K562 (cell line): ENCODE results near the gene DND1. TPM values are rescaled to one million over a fixed set of nuclear protein-coding genes. Genes with fewer than 3 reads are reported as not detected.

Experiments used
- ATF7 ChIP-seq: fragments of 450-650 bp; IDR thresholded peaks from 2 replicates; pipeline ENCODE4 v1.7.1; 2014; ENCODE audit warnings: mild to moderate bottlenecking, moderate library complexity
- BMI1 ChIP-seq: fragments of 150-350 bp; IDR thresholded peaks from 2 replicates; pipeline ENCODE4 v1.6.1; 2014; ENCODE audit warnings: low read length
- ESRRB ChIP-seq: fragments of 250-450 bp; sonication (Bioruptor Pico); IDR thresholded peaks from 2 replicates; pipeline ENCODE4 v1.5.0; 2020; ENCODE audit warnings: mild to moderate bottlenecking, moderate library complexity, borderline replicate concordance
- FOSL1 ChIP-seq: fragments of 200-800 bp; sonication (Bioruptor generic); conservative IDR thresholded peaks from 2 replicates; pipeline ENCODE4 v1.6.1; 2016; ENCODE audit warnings: missing genetic modification characterization, missing compliant biosample characterization
- HDAC1 ChIP-seq, 2 experiments: fragments of 450-650 bp; IDR thresholded peaks; 2 replicates each; pipeline ENCODE4 v1.6.1; 2016 to 2017; ENCODE audit warnings: inconsistent platforms in 1 of 2, mild to moderate bottlenecking in 1 of 2, moderate library complexity in 1 of 2
- MCM2 ChIP-seq: fragments of 450-650 bp; IDR thresholded peaks from 2 replicates; pipeline ENCODE4 v1.6.1; 2017; ENCODE audit warnings: low read depth, mild to moderate bottlenecking
- NRF1 ChIP-seq, 2 experiments: fragments of 450-650 bp; IDR thresholded peaks in 1 of 2; conservative IDR thresholded peaks in 1 of 2; 2 replicates each; pipeline ENCODE4 v1.6.1; 2014; ENCODE audit warnings: mild to moderate bottlenecking in 2 of 2
- RCOR1 ChIP-seq, 2 experiments: IDR thresholded peaks; 2 replicates each; pipeline ENCODE4 v1.6.1; 2012; ENCODE audit warnings: low read depth in 2 of 2, low read length in 2 of 2, borderline replicate concordance in 1 of 2, improper control_type of control experiment in 1 of 2
- SAP30 ChIP-seq: fragments of 200-600 bp; sonication (generic); IDR thresholded peaks from 2 replicates; pipeline ENCODE4 v1.6.1; 2012; ENCODE audit warnings: borderline replicate concordance, low read depth, mild to moderate bottlenecking, moderate library complexity, low read length, control low read depth, inconsistent platforms; ENCODE audit not compliant: insufficient read depth, poor library complexity, severe bottlenecking
- SMAD2 ChIP-seq: fragments of 150-350 bp; IDR thresholded peaks from 2 replicates; pipeline ENCODE4 v1.6.1; 2014; ENCODE audit warnings: low read depth, mild to moderate bottlenecking, low read length
- TRIM28 ChIP-seq: fragments of 450-650 bp; IDR thresholded peaks from 2 replicates; pipeline ENCODE4 v1.6.1; 2017
- ZNF184 ChIP-seq: sonication (generic); formaldehyde crosslinking; IDR thresholded peaks from 2 replicates; pipeline ENCODE4 v1.5.0; 2020; ENCODE audit warnings: missing genetic modification reagents
- polyA plus RNA-seq, 8 experiments: library from polyadenylated mRNA; depleted of rRNA in 4 of 8; stranded (reverse) in 5 of 8; unstranded in 3 of 8; fragments of >200 nt; fragmentation: Nextera tagmentation in 2 of 8; fragmentation: Illumina TruSeq in 1 of 8; extraction: Ambion mirVana in 2 of 8; extraction: Trizol in 1 of 8; gene quantifications; 2 replicates each; pipeline versions ENCODE4 v1.2.1 to v1.2.3, GENCODE V29; 2011 to 2014; ENCODE audit warnings: inconsistent platforms in 1 of 8, missing spikeins in 1 of 8
- total RNA-seq, 7 experiments: library from RNA; depleted of rRNA in 6 of 7; stranded (reverse); fragments of >200 nt in 6 of 7; fragmentation: Illumina TruSeq in 2 of 7; extraction: Trizol in 2 of 7; gene quantifications; 2 replicates each; pipeline versions ENCODE4 v1.2.1 to v1.2.3, GENCODE V29; 2011 to 2021; ENCODE audit warnings: low replicate concordance in 1 of 7
- TF ChIP-seq, protein P1 (sequence below): fragments of 250-450 bp; sonication (Bioruptor Pico); IDR thresholded peaks from 2 replicates; pipeline ENCODE4 v1.4.0; 2020
- TF ChIP-seq, protein P2 (sequence below): fragments of 450-650 bp; IDR thresholded peaks from 2 replicates; pipeline ENCODE4 v1.6.1; 2018; ENCODE audit not compliant: partially characterized antibody
- TF ChIP-seq, protein P3 (sequence below): fragments of 250-450 bp; sonication (Bioruptor Pico); IDR thresholded peaks from 2 replicates; pipeline ENCODE4 v1.5.0; 2021; ENCODE audit warnings: mild to moderate bottlenecking, moderate library complexity
- TF ChIP-seq, protein P4 (sequence below): fragments of 450-650 bp; formaldehyde crosslinking; IDR thresholded peaks from 2 replicates; pipeline ENCODE4 v1.4.0; 2022; ENCODE audit warnings: missing genetic modification characterization

The DND1 gene
- total and polyA plus RNA-seq, 9 of the 15 experiments (the other 6 are each of a cell fraction or from before 2014, with no cell fraction given): 0.37 to 2.0 (median 0.90) TPM; not detected in 3

DNA sequence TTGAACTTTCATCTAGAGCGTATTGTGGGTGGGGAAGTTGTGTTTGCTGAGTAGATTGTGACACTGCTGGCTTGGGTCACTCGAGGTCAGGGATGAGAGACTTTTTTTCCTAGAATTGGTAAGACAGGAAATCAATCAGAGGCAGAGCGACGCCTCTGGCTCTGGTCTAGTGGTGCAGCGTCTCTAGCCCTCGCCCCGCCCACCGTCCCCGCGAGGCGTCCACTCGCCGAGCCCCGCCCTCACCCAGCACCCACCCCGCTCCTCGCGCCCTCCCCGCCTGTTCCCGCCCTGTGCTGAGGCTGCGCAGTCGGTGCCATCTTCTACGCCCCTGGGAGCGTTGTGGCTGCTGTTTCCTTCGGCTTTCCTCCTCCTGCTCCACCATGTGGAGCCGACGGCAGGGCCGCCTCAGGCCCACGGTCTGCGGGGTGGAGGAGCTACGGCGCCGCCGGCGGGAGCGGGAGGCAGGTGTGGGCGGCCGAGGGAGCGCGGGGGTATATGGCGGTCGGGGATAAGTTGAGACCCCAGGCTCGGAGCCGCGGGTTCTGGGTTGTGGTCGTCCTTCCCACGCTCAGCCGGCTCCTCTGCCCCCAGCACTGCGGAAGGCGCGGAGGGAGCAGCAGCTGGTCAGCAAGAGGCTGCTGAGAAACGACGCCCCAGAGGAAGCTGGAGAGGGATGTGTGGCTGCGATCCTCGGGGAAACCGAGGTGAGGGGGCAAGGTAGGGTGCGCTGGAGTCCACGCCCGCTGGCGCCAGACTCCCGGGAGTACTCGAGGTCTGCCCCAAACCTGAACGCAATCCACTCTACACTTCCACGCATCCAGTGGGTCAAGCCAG lies 34.0 kb downstream of the DND1 start, which contains the start of gene TMCO6 (continued):
- TF ChIP-seq, protein P1, sequence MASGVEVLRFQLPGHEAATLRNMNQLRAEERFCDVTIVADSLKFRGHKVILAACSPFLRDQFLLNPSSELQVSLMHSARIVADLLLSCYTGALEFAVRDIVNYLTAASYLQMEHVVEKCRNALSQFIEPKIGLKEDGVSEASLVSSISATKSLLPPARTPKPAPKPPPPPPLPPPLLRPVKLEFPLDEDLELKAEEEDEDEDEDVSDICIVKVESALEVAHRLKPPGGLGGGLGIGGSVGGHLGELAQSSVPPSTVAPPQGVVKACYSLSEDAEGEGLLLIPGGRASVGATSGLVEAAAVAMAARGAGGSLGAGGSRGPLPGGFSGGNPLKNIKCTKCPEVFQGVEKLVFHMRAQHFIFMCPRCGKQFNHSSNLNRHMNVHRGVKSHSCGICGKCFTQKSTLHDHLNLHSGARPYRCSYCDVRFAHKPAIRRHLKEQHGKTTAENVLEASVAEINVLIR (CRISPR knock-in tag): no peak
- TF ChIP-seq SMAD2 (no peak), HDAC1 (IDR thresholded peaks at IDR 0.05) (peak in 1 of 2 experiments; percentile 85; a peak in 2 of 4 replicates), ZNF184 (CRISPR knock-in tag) (no peak), ATF7 (peak; percentile 82), ESRRB (CRISPR knock-in tag) (no peak), SAP30 (peak; percentile 74), MCM2 (no peak), NRF1 (conservative IDR thresholded peaks at IDR 0.05 in 1 of 2, IDR thresholded peaks at IDR 0.05 in 1 of 2) (peak; percentile 92 to 93), BMI1 (peak; percentile 17; the same call in 1 of the 2 replicates), TRIM28 (no peak; the same call in 1 of the 2 replicates), FOSL1 (tag) (0 out of 2 replicates have a peak, but pooled peaks have one; percentile 43), RCOR1 (IDR thresholded peaks at IDR 0.05; ENCODE audit: borderline replicate concordance in 1 of 2, low read depth in 2 of 2, low read length in 2 of 2) (peak in 1 of 2 experiments; percentile 86; a peak in 2 of 4 replicates)
- TF ChIP-seq, protein P2, sequence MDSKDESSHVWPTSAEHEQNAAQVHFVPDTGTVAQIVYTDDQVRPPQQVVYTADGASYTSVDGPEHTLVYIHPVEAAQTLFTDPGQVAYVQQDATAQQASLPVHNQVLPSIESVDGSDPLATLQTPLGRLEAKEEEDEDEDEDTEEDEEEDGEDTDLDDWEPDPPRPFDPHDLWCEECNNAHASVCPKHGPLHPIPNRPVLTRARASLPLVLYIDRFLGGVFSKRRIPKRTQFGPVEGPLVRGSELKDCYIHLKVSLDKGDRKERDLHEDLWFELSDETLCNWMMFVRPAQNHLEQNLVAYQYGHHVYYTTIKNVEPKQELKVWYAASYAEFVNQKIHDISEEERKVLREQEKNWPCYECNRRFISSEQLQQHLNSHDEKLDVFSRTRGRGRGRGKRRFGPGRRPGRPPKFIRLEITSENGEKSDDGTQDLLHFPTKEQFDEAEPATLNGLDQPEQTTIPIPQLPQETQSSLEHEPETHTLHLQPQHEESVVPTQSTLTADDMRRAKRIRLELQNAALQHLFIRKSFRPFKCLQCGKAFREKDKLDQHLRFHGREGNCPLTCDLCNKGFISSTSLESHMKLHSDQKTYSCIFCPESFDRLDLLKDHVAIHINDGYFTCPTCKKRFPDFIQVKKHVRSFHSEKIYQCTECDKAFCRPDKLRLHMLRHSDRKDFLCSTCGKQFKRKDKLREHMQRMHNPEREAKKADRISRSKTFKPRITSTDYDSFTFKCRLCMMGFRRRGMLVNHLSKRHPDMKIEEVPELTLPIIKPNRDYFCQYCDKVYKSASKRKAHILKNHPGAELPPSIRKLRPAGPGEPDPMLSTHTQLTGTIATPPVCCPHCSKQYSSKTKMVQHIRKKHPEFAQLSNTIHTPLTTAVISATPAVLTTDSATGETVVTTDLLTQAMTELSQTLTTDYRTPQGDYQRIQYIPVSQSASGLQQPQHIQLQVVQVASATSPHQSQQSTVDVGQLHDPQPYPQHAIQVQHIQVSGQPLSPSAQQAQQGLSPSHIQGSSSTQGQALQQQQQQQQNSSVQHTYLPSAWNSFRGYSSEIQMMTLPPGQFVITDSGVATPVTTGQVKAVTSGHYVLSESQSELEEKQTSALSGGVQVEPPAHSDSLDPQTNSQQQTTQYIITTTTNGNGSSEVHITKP: no peak
- TF ChIP-seq, protein P3, sequence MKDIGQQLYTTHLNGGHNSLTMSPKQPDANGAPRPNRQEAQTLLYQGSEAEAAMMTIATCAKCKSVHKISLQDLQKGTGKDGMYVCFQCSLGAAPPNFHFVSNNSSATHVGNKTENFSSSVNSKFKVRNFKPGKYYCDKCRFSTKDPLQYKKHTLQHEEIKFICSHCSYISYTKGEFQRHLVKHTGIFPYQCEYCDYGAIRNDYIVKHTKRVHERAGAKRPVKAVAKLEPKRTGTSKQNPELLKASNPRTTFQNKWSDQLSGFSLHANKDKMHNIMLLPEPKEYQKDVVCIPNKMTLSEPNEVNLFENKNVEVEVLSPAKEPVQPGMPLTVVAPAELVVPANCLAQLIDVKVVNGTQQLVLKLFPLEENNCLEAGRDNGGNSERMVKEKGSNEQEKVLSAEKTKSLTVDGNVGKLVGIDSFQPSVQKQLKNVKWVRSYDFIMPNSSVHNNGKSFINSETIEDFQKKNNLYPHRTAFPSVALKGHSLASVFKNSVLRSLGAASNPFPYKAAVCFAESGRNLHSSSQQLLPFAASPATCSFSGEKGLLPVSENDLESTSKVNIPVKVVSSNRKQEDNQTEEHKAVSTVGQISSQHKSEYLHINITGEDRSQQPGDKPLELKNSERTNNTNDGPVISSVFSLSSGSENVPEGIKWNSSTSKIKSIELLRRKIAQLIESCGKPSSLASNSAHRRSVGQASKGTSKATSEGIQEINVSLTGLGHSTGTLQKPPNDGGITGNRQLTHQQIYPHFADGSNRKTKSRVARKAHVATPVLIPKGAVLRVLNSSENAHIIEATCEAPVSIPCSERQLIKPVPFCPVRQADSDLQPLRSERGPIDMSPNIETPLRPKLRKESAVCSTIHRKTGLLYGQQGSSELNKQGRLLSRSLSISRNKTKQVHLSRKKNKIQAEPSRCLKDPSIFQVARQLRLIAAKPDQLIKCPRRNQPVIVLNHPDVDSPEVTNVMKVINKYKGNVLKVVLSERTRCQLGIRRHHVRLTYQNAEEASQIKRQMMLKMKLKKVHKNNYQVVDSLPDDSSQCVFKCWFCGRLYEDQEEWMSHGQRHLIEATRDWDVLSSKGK (CRISPR knock-in tag): no peak
- TF ChIP-seq, protein P4, sequence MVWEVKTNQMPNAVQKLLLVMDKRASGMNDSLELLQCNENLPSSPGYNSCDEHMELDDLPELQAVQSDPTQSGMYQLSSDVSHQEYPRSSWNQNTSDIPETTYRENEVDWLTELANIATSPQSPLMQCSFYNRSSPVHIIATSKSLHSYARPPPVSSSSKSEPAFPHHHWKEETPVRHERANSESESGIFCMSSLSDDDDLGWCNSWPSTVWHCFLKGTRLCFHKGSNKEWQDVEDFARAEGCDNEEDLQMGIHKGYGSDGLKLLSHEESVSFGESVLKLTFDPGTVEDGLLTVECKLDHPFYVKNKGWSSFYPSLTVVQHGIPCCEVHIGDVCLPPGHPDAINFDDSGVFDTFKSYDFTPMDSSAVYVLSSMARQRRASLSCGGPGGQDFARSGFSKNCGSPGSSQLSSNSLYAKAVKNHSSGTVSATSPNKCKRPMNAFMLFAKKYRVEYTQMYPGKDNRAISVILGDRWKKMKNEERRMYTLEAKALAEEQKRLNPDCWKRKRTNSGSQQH: no peak
